Skeletal muscle satellite cell (primary cell): ENCODE results near the gene GSK3B.

Experiments
- H3K27me3 ChIP-seq: 2 replicates; pipeline ENCODE4 v1.7.0; 2013; ENCODE audit warnings: low read length; ENCODE audit not compliant: control insufficient read depth, insufficient read depth
- H3K36me3 ChIP-seq: 2 replicates; pipeline ENCODE4 v1.7.0; 2013; ENCODE audit warnings: mild to moderate bottlenecking, control low read depth, low read length; ENCODE audit not compliant: insufficient read depth
- H3K4me1 ChIP-seq: 2 replicates; pipeline ENCODE4 v1.7.0; 2013; ENCODE audit warnings: low read length; ENCODE audit not compliant: control insufficient read depth, insufficient read depth
- H3K4me2 ChIP-seq: 2 replicates; pipeline ENCODE4 v1.7.0; 2013; ENCODE audit warnings: mild to moderate bottlenecking, low read length
- H3K4me3 ChIP-seq: 2 replicates; pipeline ENCODE4 v1.7.0; 2013; ENCODE audit warnings: low read length
- H3K9ac ChIP-seq: 2 replicates; pipeline ENCODE4 v1.7.0; 2013; ENCODE audit warnings: mild to moderate bottlenecking, low read depth, low read length, moderate library complexity
- H3K9me3 ChIP-seq: replicated peaks from 2 replicates; pipeline ENCODE4 v1.7.0; 2013; ENCODE audit warnings: mild to moderate bottlenecking, control low read depth, low read length

Gene GSK3B

DNA sequence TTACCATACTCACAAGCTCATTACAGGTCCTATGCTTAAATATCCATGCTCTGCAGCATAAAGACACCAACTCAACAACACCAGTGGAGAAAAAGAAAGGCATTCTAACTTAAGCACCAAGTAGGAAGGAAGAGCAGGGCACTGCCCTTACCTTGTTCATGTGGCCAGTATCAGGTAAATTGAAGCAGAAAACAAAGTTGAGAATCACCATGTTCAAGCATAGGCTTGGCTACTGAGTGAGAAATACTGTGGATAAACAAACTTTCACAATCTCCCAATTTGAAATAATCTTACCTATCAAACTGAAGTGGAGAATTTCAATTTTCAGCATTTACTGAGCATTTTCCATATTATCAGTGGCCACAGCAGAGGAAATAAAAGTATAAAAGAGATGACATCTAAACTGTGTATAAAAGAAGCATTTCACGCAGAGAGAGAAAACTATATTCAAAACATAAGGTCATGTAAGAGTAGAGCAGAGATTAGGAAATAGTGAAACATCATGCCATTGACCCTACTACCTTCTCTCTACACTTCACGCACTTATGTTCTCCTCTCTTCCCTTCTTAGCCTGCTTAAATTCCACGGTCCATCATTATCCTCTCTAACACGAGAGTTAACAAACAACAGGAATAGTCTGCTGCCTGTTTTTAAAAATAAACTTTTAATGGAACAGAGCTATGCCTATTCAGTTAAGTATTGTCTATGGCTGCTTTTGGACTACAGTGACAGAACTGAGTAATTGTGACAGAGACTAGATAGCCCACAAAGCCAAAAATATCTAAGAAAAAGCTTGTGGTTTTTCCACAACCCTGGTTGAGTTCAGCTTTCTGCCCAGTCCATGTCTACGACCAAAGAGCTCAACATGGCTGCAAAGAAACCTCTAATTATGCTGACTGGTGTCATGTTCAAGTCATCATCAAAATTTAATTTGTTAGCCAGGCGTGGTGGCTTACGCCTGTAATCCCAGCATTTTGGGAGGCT is 169.8 kb downstream of the GSK3B start:
- no peaks in the 10 kb centered on the region for H3K27me3 ChIP-seq
- no peaks in the 10 kb centered on the region for H3K9me3 ChIP-seq
- H3K4me3 ChIP-seq: no peak overlapping the region
- no peaks in the 10 kb centered on the region for H3K4me1 ChIP-seq
- H3K4me2 ChIP-seq: no peak overlapping the region
- no peak overlapping the region for H3K9ac ChIP-seq
- peaks cover 5% of the 10 kb centered on the region for H3K36me3 ChIP-seq

DNA sequence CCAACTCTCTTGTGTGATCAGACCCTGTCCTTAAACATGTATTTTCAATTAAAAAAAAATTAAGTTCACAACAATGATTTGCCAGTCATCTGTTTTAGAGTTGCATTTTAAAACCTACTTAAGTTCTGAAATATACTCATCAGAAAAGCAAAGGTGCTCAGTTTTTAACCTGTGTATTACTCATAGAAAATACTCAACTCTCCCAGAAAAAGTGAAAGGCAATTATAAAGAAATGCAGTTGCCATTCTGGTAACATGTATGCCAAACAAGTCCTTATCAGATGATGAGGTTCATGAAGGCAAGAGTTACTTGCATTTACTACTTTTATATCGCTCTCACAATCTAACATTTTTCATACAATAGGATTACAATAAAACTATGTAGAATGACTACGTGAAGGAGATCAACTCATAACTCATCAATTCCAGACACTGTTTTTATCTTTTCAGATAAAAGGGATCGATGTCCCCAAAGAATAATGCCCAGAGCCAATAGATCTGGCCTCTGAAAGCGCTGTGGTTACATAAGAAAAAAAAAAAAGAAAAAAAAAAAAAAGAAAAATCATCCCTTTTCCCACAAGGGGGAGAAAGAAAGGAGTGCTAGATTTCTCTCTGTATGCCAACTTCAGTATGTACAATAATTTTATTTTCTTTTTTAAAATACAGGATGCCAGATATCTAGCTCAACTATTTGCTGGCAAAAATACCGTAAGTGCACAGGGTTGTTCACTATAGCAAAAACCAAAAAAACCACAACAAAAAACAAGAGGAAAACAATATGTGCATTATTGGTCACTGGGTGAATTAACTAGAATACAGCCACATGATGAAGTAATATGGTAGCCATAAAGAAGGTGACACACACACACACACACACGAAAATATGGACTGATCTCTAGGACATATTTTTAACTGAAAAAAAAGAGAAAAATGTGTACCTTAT is 175.0 kb downstream of the GSK3B start:
- Histone ChIP-seq H3K27me3 (no peaks in the 10 kb centered on the region), H3K4me1 (peaks cover 10% of the 10 kb centered on the region), H3K4me2 (no peak overlapping the region), H3K4me3 (no peak overlapping the region), H3K36me3 (peaks cover 4% of the 10 kb centered on the region), H3K9ac (no peak overlapping the region), H3K9me3 (no peaks in the 10 kb centered on the region)

DNA sequence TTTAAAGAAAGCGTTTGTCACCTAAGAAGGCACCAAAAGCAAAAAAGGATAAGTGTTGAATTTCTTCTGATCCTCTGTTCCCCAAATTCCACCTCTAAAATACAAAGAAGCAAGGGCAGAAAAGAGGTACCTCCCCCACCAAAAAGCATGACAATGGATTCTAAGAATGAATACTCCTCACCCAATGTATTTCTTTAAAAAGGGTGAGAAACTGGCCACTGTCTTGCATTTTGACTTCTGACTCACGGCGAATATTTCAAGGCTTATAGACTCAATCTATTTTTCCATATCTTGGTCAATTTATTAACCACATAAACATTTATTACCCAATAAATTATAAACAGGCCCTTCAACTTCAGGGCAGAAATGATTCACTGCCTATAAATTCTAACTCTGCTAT is 181.2 kb downstream of the GSK3B start:
- H3K4me1 ChIP-seq: peaks cover 17% of the 10 kb centered on the region
- H3K27me3 ChIP-seq: no peaks in the 10 kb centered on the region
- H3K4me2 ChIP-seq: no peak overlapping the region
- peaks cover 32% of the 10 kb centered on the region for H3K36me3 ChIP-seq
- H3K9me3 ChIP-seq: no peaks in the 10 kb centered on the region
- no peak overlapping the region for H3K9ac ChIP-seq
- no peak overlapping the region for H3K4me3 ChIP-seq

DNA sequence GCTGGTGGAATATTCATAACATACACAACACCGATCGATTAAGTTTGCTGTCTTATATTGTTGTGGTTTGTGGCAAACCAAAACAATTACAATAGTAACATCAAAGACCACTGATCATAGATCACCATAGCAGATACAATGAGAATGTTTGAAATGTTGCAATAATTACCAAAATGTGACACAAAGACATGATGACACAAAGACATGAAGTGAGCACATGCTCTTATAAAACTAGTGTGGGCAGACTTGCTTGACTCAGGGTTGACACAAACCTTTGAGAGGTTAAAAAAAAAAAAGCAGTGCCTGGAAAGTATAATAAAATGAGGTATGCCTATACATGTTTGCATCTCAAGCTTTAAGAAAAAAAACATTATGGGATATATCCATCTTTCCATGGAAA is 182.0 kb downstream of the GSK3B start:
- H3K36me3 ChIP-seq: peaks cover 32% of the 10 kb centered on the region
- H3K9me3 ChIP-seq: no peaks in the 10 kb centered on the region
- no peaks in the 10 kb centered on the region for H3K27me3 ChIP-seq
- no peak overlapping the region for H3K4me3 ChIP-seq
- no peak overlapping the region for H3K9ac ChIP-seq
- no peak overlapping the region for H3K4me2 ChIP-seq
- H3K4me1 ChIP-seq: peaks cover 16% of the 10 kb centered on the region

DNA sequence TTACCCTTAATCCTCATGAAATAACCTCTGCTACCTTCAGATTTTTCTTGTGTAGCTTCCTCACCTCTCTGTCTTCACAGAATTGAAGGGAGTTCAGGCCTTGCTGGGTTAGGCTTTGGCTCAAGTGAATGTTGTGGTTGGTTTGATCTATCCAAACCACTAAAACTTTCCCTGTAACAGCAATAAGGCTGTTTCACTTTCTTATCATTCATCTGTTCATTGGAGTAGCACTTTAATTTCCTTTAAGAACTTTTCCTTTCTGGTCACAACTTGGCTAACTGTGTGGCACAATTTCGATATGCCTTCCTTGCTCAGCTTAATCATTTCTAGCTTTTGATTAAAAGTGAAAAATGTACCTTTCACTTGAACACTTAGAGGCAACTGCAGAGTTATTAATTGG is 182.5 kb downstream of the GSK3B start:
- Histone ChIP-seq H3K4me3 (no peak overlapping the region), H3K9ac (no peak overlapping the region), H3K36me3 (peaks cover 32% of the 10 kb centered on the region), H3K9me3 (no peaks in the 10 kb centered on the region), H3K27me3 (no peaks in the 10 kb centered on the region), H3K4me1 (peaks cover 12% of the 10 kb centered on the region), H3K4me2 (no peak overlapping the region)

DNA sequence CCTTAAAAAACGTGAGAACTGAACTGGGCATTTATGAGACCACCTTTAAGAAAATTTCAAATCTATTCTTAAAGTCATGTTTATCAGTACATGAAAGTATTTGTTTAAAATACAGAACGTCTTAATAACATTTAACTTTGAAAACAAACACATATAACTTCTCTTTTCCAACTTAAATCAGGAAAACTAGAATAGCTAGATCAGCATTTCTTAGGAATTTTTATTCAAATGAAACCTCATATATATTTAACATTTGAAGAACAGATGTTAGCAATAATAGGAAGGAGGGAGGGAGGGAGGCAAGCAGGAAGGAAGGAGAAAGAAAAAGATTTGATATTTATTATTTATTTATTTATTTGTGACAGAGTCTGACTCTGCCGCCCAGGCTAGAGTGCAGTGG is 192.2 kb downstream of the GSK3B start:
- Histone ChIP-seq H3K9me3 (no peaks in the 10 kb centered on the region), H3K9ac (no peak overlapping the region), H3K27me3 (no peaks in the 10 kb centered on the region), H3K4me2 (no peak overlapping the region), H3K36me3 (peaks cover 30% of the 10 kb centered on the region), H3K4me3 (no peak overlapping the region), H3K4me1 (no peaks in the 10 kb centered on the region)

DNA sequence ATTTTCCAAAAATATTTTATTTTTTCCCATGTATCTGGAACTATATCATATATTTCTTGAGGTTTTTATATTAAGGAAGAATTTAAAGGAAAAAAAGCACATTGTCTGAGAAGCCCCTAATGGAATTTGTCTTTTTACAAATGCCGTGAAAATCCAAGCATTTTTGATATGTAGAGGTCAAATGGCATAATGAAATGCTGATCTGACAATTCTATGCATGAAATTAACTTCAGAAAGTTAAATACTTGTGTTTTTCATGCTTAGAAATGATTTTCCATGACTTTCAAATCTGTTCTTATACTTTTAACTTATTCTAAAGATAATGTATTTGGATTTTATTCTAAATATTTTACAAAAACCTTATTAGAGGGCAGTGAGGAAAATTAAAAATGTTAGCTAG is 193.1 kb downstream of the GSK3B start:
- Histone ChIP-seq H3K9ac (no peak overlapping the region), H3K4me3 (no peak overlapping the region), H3K4me2 (no peak overlapping the region), H3K4me1 (no peaks in the 10 kb centered on the region), H3K9me3 (no peaks in the 10 kb centered on the region), H3K36me3 (peaks cover 30% of the 10 kb centered on the region), H3K27me3 (no peaks in the 10 kb centered on the region)

DNA sequence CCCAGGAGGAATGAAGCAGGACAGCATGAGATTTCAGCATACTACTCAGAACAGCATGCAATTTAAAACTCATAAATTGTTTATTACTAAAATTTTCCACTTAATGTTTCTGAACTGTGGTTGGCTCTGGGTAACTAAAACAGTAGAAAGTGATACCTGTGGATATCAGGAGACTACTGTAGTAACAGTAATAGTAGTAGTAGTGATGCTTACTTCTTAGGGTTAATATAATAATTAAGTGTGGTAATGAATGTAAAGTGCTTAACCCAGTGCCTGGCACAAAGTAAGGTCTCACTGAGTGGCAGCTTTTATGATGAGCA is 195.1 kb downstream of the GSK3B start:
- Histone ChIP-seq H3K4me3 (no peak overlapping the region), H3K9ac (no peak overlapping the region)

DNA sequence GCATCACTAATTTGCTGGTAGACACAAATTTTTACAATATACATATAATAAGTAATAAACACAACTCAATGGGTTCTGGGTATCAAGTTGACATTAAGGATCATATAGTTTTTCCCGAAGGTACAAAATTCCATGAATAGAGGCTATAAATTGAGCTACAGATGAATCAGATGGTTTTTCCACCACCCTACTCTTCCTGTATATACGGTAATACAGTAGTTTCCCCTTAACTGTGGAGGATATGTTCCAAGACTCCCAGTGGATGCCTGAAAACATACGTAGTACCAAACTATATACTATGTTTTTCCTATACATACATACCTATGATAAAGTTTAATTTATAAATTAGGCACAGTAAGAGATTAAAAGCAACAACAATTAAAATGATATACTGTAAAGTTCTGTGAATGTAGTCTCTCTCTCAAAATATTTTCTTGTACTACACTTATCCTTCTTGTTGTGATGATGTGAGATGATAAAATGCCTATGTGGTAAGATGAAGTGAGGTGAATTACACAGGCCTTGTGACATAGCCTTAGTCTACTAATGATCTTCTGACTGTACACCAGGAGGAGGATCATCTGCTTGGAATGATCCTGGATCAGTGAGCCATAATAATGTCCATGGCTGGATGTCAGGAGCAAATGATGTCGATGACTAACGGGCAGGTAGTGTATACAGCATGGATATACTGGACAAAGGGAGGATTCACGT is 195.6 kb downstream of the GSK3B start:
- Histone ChIP-seq H3K27me3 (no peaks in the 10 kb centered on the region), H3K9me3 (no peaks in the 10 kb centered on the region), H3K36me3 (peaks cover 24% of the 10 kb centered on the region), H3K4me2 (no peak overlapping the region), H3K9ac (no peak overlapping the region), H3K4me3 (no peak overlapping the region), H3K4me1 (no peaks in the 10 kb centered on the region)

More for the DNA sequence above, 195.1 kb downstream of the GSK3B start:
- Histone ChIP-seq H3K4me1 (no peaks in the 10 kb centered on the region), H3K9me3 (no peaks in the 10 kb centered on the region), H3K4me2 (no peak overlapping the region), H3K27me3 (no peaks in the 10 kb centered on the region), H3K36me3 (peaks cover 30% of the 10 kb centered on the region)

DNA sequence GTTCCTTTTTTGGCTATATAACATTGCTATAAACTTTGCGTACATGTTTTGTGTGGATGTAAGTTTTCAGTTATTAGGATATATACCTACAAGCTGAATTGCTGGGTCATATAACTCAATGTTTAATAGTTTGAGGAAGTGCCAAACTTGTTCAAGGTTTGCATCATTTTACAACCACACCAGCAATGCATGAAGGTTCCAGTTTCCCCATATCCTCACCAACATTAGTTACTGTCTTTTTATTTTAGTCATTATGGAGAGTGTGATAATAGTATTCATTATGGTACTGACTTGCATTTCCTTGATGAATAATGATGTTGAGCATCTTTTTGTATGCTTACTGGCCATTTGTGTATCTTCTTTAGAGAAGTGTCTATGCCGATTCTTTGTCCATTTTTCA is 200.1 kb downstream of the GSK3B start:
- Histone ChIP-seq H3K4me3 (no peak overlapping the region), H3K9ac (no peak overlapping the region), H3K4me2 (no peak overlapping the region), H3K9me3 (no peaks in the 10 kb centered on the region), H3K4me1 (no peaks in the 10 kb centered on the region), H3K36me3 (peaks cover 17% of the 10 kb centered on the region), H3K27me3 (no peaks in the 10 kb centered on the region)

DNA sequence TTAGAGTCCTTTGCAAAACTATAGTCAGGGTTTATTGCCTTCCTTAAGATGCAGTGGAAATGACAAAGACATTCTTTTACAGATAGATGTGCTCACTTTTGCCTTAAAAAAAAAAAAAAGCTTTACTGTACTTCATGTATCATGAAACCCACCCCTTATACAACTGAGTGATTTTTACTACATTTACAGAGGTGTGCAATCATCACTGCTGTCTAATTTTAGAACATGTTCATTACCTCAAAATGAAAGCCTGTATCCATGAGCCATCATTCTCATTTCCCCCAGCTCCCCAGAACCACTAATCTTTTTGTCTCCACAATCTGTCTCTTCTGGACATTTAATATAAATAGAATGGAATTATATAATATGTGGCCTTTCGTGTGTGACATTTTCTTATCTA is 200.5 kb downstream of the GSK3B start:
- no peaks in the 10 kb centered on the region for H3K9me3 ChIP-seq
- H3K36me3 ChIP-seq: peaks cover 20% of the 10 kb centered on the region
- no peak overlapping the region for H3K4me3 ChIP-seq
- no peak overlapping the region for H3K4me2 ChIP-seq
- no peak overlapping the region for H3K9ac ChIP-seq
- H3K27me3 ChIP-seq: no peaks in the 10 kb centered on the region
- H3K4me1 ChIP-seq: no peaks in the 10 kb centered on the region
